Astrocyte of the hippocampus (primary cell): Measurements from ENCODE around the gene NIPSNAP2.
A peak's percentile ranks its signal among the peaks of the same experiment; 100 is the strongest.
"Not testable (repeated sequence)": the region's sequence is repeated elsewhere in the genome, so short reads cannot be mapped to it uniquely, and the experiment has no call there.

Source experiments
- DNase-seq: peaks from one replicate; pipeline ENCODE4 v3.0.0; 2011; ENCODE audit warnings: low read depth, low spot score

The NIPSNAP2 gene

DNA sequence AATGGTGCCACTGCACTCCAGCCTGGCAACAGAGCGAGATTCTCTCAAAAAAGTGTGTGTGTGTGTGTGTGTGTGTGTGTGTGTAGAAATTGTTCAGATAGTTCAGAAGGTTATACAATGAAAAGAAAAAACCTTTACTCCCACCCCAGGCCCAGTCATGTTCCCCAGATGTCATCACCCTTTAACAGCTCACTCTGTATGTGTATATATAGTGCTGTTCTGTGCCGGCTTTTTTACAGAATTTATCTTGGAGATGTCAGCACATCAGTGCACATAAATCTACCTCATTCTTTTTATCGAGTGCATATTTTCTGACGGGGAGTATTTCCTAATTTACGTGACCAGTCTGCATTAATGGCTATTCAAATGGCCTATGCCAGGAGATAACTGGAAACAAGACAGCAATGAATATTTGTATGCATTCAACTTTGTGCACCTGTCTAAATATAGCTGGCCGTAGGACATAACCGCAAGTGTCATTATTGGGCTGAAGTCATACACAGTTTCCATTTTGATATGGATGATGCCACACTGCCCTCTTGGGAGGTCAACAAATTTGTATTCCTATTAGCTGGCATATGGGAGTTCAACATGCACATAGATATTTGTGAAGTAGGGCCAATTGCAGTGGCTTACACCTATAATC lies 11.7 kb downstream of the NIPSNAP2 start:
- DNase-seq: no peak

DNA sequence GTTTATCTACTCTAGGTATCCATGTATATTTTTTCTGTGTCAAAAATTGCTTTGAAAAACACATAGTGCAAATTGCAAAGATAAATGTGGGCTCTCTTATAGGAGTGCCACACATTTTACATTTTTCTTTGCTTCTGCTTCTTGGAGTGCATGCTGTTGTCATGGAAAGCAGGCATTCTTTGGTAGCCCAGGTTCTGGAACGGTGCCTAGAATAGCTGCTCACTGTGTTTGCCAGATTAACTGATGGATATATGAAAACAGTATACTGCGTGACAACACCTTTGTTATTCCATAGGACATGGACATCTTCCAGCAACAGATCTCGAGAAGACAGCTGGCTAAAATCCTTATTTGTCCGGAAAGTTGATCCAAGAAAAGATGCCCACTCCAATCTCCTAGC lies 13.4 kb downstream of the NIPSNAP2 start:
- peak; percentile 92 for DNase-seq

DNA sequence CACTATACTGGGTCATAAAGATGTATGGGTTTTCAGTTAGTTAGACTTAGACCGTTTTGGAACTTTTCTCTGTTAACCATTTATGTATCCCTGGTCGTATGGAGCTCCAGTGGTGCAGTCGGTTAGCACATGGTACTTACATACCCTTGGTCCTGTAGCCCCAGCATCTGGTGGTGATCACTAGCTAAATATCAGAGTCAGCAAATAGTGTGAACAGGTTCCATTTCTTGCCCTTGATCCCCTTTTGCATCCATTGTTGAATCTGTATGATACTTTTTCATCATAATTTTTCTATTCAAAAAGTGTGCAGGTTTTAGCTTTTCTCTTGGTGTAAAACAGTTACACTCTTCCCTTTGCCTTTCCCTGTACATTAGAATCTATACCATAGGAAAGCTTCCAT lies 15.9 kb downstream of the NIPSNAP2 start:
- DNase-seq: no peak

DNA sequence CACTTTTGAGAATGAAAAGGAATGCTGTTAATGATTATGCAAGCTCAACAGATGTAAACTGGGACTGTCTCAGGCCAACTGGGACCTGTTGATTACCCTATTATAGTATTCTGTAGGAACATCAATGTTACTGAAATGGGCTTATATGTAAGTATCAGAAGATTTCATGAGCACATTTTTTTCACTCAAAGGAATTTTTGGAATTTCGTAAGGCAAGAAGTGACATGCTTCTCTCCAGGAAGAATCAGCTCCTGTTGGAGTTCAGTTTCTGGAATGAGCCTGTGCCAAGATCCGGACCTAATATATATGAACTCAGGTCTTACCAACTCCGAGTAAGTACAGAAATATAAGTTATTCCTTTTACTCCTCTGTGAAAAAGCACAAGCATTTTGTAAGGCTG lies 19.2 kb downstream of the NIPSNAP2 start:
- no peak for DNase-seq

DNA sequence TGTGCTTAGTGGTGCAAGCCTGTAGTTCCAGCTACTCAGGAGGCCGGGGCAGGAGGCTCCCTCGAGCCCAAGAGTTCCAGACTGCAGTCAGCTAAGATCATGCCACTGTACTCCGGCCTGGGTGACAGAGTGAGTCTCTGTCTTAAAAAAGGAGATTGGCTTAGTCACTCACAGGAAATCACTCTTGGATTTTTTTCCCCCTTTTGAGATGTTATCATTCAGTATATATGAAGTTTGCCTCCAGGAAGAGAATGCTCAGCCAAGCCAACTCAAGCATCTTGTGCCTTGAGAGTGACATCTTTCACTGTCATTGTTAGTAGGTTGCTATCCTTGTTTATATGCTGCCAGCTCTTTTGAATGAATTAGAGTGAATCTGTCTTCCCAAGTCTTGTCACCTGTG lies 28.0 kb downstream of the NIPSNAP2 start:
- DNase-seq: no peak

DNA sequence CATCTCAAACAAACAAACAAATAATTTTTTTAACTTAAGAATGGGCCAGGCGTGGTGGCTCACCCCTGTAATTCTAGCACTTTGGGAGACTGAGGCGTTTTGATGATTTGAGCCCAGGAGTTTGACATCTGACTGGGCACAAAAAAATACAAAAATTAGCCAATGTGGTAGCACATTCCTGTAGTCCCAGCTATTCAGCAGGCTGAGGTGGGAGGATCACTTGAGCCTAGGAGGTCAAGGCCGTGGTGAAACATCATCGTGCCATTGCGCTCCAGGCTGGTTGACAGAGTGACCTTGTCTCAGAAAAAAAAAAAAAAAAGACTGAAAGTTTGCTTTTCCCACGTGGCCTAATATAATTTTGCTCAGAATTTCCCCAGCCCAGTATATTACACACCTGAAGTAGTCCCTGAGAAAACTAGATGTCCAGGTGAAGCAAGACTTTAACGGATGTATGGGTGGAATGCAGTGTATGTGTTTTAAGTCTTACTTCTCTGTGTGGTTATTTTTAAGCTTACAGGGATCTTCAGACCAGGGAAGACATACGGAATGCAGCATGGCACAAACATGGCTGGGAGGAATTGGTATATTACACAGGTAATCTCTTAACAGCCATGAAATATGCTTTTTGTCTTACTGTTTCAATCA lies 32.6 kb downstream of the NIPSNAP2 start:
- DNase-seq: no peak

DNA sequence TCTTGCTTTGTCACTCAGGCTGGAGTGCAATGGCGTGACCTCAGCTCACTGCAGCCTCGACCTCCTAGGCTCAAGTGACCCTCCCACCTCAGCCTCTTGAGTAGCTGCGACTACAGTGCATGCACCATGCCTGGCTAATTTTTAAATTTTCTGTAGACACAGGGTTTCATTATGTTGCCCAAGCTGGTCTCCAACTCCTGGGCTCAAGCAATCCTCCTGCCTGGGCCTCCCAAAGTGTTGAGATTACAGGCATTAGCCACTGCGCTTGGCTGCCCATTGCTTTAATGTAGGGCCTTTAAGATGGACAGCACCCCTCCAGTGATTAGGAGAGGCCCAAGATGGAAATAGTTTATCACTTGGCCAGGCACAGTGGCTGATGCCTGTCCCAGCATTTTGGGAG lies 39.4 kb downstream of the NIPSNAP2 start:
- no peak for DNase-seq

DNA sequence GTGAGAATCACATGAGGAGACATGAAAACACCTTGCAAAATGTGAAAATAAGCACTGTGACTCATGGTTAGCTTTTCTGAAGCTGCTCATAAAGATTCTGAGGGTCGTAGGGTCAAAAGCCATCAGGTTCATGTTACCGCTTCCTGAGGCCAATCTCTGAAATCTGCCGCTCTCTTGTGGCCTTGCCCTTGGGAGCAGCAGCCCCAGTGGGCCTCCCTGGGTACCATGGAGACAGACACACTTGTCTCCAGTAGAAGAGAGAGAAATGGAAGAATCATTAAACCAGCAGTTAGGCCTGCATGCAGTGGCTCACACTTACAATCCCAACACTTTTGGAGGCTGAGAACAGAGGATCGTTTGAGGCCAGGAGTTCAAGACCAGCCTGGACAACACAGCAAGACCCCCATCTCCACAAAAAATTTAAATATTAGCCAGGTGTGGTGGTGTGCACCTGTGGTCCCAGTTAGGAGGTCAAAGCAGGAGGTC lies 42.8 kb downstream of the NIPSNAP2 start:
- DNase-seq: no peak

DNA sequence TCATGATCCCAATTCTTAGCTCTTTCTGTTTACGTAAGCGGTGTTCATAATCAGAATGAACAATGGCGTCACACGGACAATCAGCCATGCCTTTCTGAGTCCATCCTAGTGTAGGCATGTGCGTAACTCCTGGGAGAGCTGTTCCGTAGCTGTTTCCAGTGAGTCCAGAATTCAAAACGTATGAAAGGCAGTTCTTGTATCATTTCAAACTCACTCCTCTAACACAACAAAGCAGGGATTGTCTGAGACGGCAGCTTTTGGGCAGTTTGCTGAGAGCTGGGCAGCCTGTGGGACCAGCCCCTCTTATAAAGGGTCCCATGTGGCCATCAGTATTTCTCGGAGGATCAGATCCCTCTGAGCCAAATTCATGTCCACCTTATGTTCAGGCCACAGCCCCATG lies 43.5 kb downstream of the NIPSNAP2 start:
- no peak for DNase-seq

DNA sequence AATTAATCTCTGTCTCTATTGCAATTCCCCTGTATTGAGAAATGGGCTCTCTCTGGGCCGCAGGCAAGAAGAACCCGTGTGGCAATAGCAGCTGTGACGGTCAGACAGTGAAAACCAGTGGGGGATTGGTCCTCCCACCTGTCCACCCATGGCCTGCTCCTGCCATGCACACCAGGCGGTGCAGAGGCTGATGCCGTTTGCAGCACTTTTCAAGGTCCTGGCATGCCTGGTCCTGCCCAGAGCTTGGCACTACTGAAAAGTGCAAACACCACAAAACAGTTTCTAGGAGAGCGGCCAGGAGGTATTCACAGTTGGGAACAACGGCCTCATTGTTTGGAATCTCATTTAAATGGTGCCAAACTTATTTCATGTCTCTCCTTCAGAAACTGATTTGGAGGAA lies 45.3 kb downstream of the NIPSNAP2 start:
- DNase-seq: peak; percentile 81

DNA sequence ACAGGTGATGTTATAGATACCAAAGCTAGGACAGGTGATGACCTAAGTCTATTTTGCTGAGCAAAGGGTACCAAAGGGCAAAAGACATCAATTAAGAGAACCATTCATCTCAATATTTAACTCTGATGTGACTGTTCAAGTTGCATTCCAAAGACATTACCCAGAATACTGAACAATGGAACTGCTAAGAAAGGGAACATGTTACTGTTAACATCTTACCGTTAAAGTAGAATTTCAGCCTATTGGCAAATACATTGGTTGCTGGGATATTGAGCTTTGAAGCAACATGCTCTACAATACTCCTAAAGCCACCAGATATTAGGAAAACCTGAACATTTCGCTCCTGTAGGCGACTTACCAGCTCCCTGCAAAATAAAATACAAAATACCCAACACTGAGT lies 52.6 kb downstream of the NIPSNAP2 start:
- DNase-seq: not testable (repeated sequence)

DNA sequence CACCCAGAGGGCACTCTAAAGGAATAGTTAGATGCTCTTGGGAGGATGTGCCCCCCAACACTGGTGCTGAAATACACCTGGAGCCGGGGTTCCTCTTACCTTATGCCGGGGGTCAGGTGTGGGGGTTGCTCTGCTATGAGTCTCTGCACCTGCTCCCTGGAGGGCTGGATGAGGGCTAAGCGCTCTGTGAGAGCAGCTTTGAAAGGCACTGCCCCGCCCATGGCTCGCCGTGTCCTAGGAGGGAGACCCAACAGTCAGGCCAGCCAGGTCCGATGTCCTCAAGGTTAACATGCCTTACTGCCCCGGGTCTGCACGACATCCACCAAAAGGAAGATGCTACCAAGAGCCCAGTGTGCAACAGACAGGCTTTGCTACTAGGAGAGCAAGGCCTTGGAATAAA lies 55.1 kb downstream of the NIPSNAP2 start:
- no peak for DNase-seq

DNA sequence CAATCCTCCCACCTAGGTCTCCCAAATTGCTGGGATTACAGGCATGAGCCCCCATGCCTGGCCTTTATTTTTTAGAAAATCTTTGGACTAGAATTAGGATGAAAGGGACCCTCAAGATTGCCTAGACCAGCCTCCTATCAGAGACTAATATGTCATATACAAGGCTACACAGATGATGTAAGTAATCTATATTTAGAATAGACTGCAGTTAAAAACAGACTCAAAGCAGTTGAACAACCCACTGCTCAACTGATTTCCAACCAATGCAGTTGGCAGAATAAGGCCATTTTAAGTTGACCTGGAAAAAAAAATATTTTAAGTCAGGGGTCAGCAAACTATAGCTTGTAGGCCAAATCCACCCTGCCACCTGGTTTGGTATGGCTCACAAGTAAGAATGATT lies 59.1 kb downstream of the NIPSNAP2 start:
- DNase-seq: no peak

DNA sequence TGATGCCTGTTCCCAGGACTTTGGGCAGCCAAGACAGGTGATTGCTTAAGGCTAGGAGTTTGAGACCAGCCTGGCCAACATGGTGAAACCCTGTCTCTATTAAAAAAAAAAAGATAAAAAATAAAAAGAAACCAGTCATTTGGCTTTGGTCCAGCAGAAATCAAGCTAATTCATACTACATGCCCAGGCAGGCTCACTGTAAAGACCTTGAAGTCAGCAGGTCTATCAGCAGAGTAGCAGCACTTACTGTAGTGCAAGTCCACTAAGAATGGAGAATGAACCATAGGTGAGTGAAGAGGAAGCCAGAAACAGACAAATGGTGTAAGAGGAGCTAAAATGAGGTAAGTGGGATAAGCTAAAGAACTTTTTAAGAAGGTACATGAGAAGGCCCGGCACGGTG lies 62.2 kb downstream of the NIPSNAP2 start:
- no peak for DNase-seq

DNA sequence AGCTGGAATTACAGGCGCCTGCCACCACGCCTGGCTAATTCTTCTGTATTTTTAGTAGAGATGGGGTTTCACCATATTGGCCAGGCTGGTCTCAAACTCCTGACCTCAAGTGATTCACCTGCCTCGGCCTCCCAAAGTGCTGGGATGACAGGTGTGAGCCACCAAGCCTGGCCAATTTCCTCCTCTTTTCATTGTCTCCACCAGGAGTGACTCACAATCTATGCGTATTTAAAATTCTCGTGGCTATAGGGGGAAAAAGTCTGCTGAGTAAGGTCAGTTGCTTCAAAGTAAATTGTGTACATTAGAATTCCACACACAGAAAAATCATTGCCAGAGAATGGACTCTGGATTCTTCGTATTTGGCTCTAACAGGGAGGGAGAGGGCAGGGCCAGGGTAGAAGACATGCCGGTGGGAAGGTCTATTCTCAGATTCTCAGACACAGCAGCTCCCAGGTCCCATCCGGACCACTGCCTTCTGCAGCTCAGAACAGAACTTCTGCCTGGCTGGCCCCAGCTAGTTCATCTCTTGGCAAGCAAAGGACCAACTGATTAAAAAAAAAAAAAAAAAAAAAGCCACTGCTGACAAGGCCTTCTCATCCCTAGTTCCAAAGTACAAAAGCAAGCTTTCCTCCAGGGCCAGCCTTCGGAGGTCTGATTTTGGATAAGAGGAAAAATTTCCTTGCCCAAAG lies 64.7 kb downstream of the NIPSNAP2 start:
- DNase-seq: peak; percentile 57

DNA sequence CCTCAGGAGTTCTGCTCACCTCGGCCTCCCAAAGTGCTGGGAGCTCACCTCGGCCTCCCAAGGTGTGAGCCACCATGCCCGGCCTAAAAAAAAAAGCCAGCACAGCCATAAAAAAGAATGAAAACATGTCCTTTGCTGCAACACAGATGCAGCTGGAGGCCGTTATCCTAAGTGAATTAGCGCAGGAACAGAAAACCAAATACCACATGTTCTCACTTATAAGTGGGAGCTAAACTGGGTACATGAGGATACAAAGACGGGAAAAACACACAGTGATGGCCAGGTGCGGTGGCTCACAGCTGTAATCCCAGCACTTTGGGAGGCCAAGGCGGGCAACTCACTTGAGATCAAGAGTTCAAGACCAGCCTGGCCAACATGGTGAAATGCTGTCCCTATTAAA lies 66.0 kb downstream of the NIPSNAP2 start:
- DNase-seq: no peak

DNA sequence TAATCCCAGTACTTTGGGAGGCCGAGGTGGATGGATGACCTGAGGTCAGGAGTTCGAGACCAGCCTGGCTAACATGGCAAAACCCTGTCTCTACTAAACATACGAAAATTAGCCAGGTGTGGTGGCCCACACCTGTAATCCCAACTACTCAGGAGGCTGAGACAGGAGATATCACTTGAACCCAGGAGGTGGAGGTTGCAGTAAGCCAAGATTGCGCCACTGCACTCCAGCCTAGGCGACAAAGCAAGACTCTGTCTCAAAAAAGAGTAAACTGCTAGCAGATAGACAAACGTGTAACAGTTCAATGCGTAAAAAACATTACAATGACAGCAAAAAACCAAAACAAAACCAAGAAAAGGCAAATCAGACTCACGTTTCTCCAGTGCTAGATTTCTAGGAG lies 67.2 kb downstream of the NIPSNAP2 start:
- DNase-seq: not testable (repeated sequence)

DNA sequence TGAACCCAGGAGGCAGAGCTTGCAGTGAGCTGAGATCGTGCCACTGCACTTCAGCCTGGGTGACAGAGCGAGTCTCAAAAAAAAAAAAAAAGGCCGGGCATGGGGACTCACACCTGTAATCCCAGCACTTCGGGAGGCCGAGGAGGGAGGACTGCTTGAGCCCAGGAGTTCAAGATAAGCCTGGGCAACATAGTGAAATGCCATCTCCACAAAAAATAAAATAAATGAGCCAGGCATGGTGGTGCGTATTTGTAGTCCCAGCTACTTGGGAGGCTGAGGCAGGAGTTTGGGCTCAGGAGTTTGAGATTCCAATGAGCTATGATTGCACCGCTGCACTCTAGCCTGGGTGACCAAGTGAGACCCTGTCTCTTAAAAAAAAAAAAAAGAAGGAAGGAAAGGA lies 68.2 kb downstream of the NIPSNAP2 start:
- not testable (repeated sequence) for DNase-seq

DNA sequence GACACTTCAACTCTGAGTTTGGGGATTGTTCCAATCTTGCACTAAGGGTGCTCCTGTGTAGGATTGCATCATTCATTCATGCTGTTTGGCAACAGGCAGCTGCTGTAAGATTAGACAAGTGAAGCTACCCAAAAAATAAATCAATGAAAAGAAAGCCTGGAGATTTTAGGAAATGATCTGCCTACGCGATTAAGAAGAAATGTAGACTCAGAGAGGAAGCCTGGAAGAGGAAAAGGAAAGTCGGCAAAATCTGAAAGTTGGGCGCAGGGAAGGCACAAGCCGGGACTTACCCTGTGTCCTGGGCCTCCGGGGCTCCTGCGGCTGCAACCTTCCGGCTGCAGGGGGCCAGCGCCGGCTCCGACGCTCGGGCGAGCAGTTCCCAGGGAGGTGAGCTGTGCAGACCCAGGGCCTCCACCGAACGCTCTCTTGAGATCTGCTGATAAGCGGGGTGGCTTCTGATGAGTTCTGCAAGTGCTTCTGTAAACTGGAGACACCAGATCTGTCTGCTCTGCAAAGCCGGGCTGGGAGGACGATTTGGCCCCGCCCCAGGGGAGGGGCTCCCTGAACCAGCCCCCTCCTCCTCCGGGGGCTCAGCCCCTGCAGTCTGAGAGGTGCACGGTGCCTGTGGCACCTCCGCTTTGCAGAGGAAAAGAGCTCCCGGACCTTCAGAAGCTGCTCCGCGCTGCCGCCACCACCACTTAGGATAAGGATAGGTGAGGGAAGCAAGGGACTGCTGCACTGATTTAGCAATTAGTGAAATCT lies 69.5 kb downstream of the NIPSNAP2 start:
- DNase-seq: peak; percentile 81

DNA sequence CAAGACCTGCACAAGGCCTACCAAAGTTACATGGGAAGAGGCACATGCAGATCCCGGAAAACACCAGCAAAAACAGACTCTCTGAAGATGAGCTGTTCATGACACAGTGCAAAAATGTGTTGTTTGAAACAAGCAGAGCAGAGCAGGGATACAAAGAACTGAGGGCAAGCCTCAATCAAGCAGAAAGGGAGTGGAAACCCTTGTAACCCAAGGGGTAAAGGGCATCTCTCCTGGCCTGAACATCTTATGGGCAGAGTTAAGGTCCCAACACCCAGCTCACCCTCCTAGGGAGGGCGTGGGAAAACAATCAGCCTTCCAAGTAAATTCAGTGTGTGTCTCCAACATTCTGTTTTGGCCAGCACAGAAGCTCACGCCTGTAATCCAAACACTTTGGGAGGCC lies 76.3 kb downstream of the NIPSNAP2 start:
- DNase-seq: no peak

DNA sequence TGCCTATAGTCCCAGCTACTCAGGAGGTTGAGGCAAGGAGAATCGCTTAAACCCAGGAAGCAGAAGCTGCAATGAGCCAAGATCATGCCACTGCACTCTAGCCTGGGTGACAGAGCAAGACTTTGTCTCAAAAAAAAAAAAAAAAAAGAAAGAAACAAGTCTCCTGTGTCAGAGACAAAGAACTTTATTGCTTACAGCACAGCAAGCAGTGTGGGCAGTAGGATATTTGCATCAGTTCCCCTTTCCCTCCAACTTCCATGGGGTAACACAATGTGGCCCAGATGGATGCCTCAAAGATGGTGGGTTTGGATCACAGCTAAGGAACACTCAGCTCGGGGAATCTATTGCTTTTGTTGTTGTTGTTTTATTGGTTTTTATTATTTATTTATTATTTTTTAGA lies 81.4 kb downstream of the NIPSNAP2 start:
- DNase-seq: not testable (repeated sequence)
